GM23338 (cell line): ENCODE data around the gene ACOXL. TPM values are rescaled to one million over a fixed set of nuclear protein-coding genes. Genes with fewer than 3 reads are reported as not detected.

Source experiments
- ATAC-seq: fragments of 200-7000 bp; cut with Tn5 transposase; 3 replicates; pipeline ENCODE4 v1.9.1; 2020
- DNase-seq: peaks from one replicate; pipeline ENCODE4 v3.0.0-alpha.2; 2015; ENCODE audit warnings: low spot score
- H2AFZ ChIP-seq: fragments of 200-600 bp; sonication (generic); 2 replicates; pipeline ENCODE4 v1.8.0; 2016; ENCODE audit warnings: antibody characterized with exemption, mild to moderate bottlenecking, moderate library complexity
- H3F3A ChIP-seq: fragments of 200-600 bp; sonication (generic); replicated peaks from 2 replicates; pipeline ENCODE4 v1.8.0; 2017; ENCODE audit warnings: antibody characterized with exemption, mixed run types, low read depth
- H3K27ac ChIP-seq: fragments of 200-600 bp; sonication (generic); 2 replicates; pipeline ENCODE4 v1.6.1; 2016; ENCODE audit warnings: low read depth
- H3K27me3 ChIP-seq: fragments of 200-600 bp; sonication (generic); 2 replicates; pipeline ENCODE4 v1.8.0; 2016; ENCODE audit warnings: mild to moderate bottlenecking, mixed run types, moderate library complexity; ENCODE audit not compliant: insufficient read depth
- H3K36me3 ChIP-seq: fragments of 200-600 bp; sonication (generic); 2 replicates; pipeline ENCODE4 v1.8.0; 2016; ENCODE audit warnings: mild to moderate bottlenecking; ENCODE audit not compliant: insufficient read depth
- H3K4me1 ChIP-seq: fragments of 200-600 bp; sonication (generic); 2 replicates; pipeline ENCODE4 v1.8.0; 2016; ENCODE audit warnings: mild to moderate bottlenecking, moderate library complexity; ENCODE audit not compliant: insufficient read depth
- H3K4me2 ChIP-seq: fragments of 200-600 bp; sonication (generic); 2 replicates; pipeline ENCODE4 v1.7.1; 2017; ENCODE audit warnings: mixed run types
- H3K4me3 ChIP-seq: fragments of 200-600 bp; sonication (generic); 2 replicates; pipeline ENCODE4 v1.6.1; 2016; ENCODE audit warnings: mixed run types
- H3K79me2 ChIP-seq: fragments of 200-600 bp; sonication (generic); replicated peaks from 2 replicates; pipeline ENCODE4 v1.8.0; 2017; ENCODE audit warnings: mild to moderate bottlenecking; ENCODE audit not compliant: insufficient read depth
- H3K9me2 ChIP-seq: fragments of 200-600 bp; sonication (generic); 2 replicates; pipeline ENCODE4 v1.8.0; 2017; ENCODE audit not compliant: insufficient read depth
- H4K20me1 ChIP-seq: fragments of 200-600 bp; sonication (generic); replicated peaks from 2 replicates; pipeline ENCODE4 v1.8.0; 2017; ENCODE audit warnings: mild to moderate bottlenecking; ENCODE audit not compliant: insufficient read depth
- H3K27ac Mint-ChIP-seq: 2 replicates; pipeline ENCODE4 v1.8.0; 2020; ENCODE audit warnings: inconsistent platforms, mild to moderate bottlenecking, moderate library complexity, mixed read lengths
- H3K27me3 Mint-ChIP-seq: 3 replicates; pipeline ENCODE4 v1.8.0; 2022; ENCODE audit warnings: low read depth, mild to moderate bottlenecking, moderate library complexity, mixed read lengths, inconsistent platforms; ENCODE audit not compliant: insufficient read depth, poor library complexity
- H3K36me3 Mint-ChIP-seq: 3 replicates; pipeline ENCODE4 v1.8.0; 2021; ENCODE audit warnings: low read depth, mild to moderate bottlenecking, inconsistent platforms, moderate library complexity, mixed read lengths
- H3K4me1 Mint-ChIP-seq: 3 replicates; pipeline ENCODE4 v1.8.0; 2020; ENCODE audit warnings: mild to moderate bottlenecking, inconsistent platforms, mixed read lengths
- H3K4me3 Mint-ChIP-seq: 3 replicates; pipeline ENCODE4 v1.8.0; 2021; ENCODE audit warnings: moderate library complexity, mild to moderate bottlenecking, inconsistent platforms, mixed read lengths
- H3K9me3 Mint-ChIP-seq: 3 replicates; pipeline ENCODE4 v1.8.0; 2020; ENCODE audit warnings: moderate library complexity, mild to moderate bottlenecking, inconsistent platforms, mixed read lengths
- CREB1 ChIP-seq: fragments of 250-450 bp; sonication (Bioruptor Pico); IDR thresholded peaks from 2 replicates; pipeline ENCODE4 v1.5.0; 2020; ENCODE audit warnings: low read depth, mild to moderate bottlenecking, moderate library complexity
- CTCF ChIP-seq, 2 experiments: fragments of 200-600 bp in 1 of 2; sonication (generic) in 1 of 2; conservative IDR thresholded peaks; 2 replicates each; pipeline versions ENCODE4 v1.5.1 to v1.6.1; 2016 to 2017; ENCODE audit warnings: antibody characterized with exemption in 2 of 2, low read depth in 2 of 2, mild to moderate bottlenecking in 2 of 2, moderate library complexity in 1 of 2
- JUNB ChIP-seq: IDR thresholded peaks from one replicate; pipeline ENCODE4 v1.6.1; 2016; ENCODE audit warnings: antibody characterized with exemption; ENCODE audit not compliant: unreplicated experiment
- POLR2AphosphoS5 ChIP-seq: IDR thresholded peaks from 2 replicates; pipeline ENCODE4 v1.6.1; 2016; ENCODE audit warnings: antibody characterized with exemption, low read depth
- STAT1 ChIP-seq: IDR thresholded peaks from one replicate; pipeline ENCODE4 v1.6.1; 2016; ENCODE audit warnings: antibody characterized with exemption; ENCODE audit not compliant: unreplicated experiment
- ZNF114 ChIP-seq: fragments of 250-450 bp; sonication (Bioruptor Pico); IDR thresholded peaks from 2 replicates; pipeline ENCODE4 v1.5.0; 2020; ENCODE audit warnings: mild to moderate bottlenecking, moderate library complexity
- ZNF331 ChIP-seq: fragments of 250-450 bp; sonication (Bioruptor Pico); IDR thresholded peaks from 2 replicates; pipeline ENCODE4 v1.5.0; 2020; ENCODE audit warnings: low read depth, mild to moderate bottlenecking, moderate library complexity
- polyA plus RNA-seq: library from polyadenylated mRNA; unstranded; fragments of >200 nt; fragmentation: Nextera tagmentation; extraction: Ambion mirVana; gene quantifications from 2 replicates; pipeline ENCODE4 v1.2.1, GENCODE V29; 2016
- total RNA-seq: library from RNA; depleted of rRNA; stranded (reverse); fragments of >200 nt; shearing (Covaris generic); gene quantifications from 2 replicates; pipeline ENCODE4 v1.2.3, GENCODE V29; 2014
- TF ChIP-seq, protein P1 (sequence below): fragments of 250-450 bp; sonication (Bioruptor Pico); IDR thresholded peaks from 2 replicates; pipeline ENCODE4 v1.5.0; 2020; ENCODE audit warnings: mild to moderate bottlenecking, moderate library complexity
- TF ChIP-seq, protein P2 (sequence below): IDR thresholded peaks from 2 replicates; pipeline ENCODE4 v1.6.1; 2016; ENCODE audit warnings: antibody characterized with exemption
- TF ChIP-seq, protein P3 (sequence below): IDR thresholded peaks from one replicate; pipeline ENCODE4 v1.6.1; 2018; ENCODE audit warnings: antibody characterized with exemption; ENCODE audit not compliant: unreplicated experiment

The ACOXL gene
- total and polyA plus RNA-seq, 2 experiments from 2014 or later, result 9.0 to 14.7 TPM

DNA sequence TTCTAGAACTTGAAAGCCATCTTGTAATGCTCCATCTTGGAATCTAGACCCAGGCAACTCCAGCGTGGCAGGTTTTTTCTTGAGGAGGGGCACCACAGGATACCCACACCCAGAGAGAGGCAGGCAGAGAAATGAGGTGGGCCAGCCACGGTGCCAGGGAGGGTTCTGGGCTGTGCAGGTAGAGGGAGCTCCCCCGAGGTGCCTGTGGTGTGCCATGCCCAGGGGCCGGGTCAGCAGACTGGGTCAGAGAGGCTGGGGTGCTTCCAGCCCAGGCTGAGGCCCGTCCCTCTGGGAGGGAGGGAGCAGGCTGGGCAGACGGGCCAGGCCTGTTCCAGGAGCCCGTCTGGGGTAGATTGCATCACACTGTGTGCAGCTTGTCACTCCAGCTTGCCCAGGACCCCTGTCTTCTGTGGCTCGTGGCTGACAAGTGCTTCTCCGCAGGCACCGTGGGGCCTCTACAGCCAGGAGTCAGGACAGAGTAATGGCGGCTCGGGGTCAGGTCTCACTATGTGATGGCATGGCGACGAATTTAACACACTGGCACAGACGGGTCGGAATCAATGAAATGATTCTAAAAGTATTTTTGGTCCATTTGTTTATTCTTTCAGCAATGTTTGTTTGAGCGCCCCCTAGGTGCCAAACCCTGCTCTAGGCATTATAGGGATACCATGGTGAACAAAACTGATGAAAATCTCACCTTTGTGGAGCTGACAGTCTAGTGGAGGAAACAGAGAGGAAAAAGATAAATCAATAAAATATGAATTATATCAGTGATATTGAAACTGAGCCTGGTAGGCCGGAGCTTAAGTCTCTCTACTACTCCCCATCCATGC is 144.0 kb downstream of the ACOXL start (continued):
- TF ChIP-seq, protein P1, sequence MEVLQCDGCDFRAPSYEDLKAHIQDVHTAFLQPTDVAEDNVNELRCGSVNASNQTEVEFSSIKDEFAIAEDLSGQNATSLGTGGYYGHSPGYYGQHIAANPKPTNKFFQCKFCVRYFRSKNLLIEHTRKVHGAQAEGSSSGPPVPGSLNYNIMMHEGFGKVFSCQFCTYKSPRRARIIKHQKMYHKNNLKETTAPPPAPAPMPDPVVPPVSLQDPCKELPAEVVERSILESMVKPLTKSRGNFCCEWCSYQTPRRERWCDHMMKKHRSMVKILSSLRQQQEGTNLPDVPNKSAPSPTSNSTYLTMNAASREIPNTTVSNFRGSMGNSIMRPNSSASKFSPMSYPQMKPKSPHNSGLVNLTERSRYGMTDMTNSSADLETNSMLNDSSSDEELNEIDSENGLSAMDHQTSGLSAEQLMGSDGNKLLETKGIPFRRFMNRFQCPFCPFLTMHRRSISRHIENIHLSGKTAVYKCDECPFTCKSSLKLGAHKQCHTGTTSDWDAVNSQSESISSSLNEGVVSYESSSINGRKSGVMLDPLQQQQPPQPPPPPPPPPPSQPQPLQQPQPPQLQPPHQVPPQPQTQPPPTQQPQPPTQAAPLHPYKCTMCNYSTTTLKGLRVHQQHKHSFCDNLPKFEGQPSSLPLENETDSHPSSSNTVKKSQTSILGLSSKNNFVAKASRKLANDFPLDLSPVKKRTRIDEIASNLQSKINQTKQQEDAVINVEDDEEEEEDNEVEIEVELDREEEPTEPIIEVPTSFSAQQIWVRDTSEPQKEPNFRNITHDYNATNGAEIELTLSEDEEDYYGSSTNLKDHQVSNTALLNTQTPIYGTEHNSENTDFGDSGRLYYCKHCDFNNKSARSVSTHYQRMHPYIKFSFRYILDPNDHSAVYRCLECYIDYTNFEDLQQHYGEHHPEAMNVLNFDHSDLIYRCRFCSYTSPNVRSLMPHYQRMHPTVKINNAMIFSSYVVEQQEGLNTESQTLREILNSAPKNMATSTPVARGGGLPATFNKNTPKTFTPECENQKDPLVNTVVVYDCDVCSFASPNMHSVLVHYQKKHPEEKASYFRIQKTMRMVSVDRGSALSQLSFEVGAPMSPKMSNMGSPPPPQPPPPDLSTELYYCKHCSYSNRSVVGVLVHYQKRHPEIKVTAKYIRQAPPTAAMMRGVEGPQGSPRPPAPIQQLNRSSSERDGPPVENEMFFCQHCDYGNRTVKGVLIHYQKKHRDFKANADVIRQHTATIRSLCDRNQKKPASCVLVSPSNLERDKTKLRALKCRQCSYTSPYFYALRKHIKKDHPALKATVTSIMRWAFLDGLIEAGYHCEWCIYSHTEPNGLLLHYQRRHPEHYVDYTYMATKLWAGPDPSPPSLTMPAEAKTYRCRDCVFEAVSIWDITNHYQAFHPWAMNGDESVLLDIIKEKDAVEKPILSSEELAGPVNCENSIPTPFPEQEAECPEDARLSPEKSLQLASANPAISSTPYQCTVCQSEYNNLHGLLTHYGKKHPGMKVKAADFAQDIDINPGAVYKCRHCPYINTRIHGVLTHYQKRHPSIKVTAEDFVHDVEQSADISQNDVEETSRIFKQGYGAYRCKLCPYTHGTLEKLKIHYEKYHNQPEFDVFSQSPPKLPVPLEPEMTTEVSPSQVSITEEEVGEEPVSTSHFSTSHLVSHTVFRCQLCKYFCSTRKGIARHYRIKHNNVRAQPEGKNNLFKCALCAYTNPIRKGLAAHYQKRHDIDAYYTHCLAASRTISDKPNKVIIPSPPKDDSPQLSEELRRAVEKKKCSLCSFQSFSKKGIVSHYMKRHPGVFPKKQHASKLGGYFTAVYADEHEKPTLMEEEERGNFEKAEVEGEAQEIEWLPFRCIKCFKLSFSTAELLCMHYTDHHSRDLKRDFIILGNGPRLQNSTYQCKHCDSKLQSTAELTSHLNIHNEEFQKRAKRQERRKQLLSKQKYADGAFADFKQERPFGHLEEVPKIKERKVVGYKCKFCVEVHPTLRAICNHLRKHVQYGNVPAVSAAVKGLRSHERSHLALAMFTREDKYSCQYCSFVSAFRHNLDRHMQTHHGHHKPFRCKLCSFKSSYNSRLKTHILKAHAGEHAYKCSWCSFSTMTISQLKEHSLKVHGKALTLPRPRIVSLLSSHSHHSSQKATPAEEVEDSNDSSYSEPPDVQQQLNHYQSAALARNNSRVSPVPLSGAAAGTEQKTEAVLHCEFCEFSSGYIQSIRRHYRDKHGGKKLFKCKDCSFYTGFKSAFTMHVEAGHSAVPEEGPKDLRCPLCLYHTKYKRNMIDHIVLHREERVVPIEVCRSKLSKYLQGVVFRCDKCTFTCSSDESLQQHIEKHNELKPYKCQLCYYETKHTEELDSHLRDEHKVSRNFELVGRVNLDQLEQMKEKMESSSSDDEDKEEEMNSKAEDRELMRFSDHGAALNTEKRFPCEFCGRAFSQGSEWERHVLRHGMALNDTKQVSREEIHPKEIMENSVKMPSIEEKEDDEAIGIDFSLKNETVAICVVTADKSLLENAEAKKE (CRISPR knock-in tag), result no peak
- TF ChIP-seq JUNB (no peak), ZNF114 (CRISPR knock-in tag) (no peak)
- TF ChIP-seq, protein P2, sequence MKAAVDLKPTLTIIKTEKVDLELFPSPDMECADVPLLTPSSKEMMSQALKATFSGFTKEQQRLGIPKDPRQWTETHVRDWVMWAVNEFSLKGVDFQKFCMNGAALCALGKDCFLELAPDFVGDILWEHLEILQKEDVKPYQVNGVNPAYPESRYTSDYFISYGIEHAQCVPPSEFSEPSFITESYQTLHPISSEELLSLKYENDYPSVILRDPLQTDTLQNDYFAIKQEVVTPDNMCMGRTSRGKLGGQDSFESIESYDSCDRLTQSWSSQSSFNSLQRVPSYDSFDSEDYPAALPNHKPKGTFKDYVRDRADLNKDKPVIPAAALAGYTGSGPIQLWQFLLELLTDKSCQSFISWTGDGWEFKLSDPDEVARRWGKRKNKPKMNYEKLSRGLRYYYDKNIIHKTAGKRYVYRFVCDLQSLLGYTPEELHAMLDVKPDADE, result no peak

- Histone ChIP-seq H3K4me1 (peaks cover 21% of the 10 kb centered on the region), H3K4me2 (no peak overlapping the region), H2AFZ (no peak overlapping the region), H3K36me3 (no peaks in the 10 kb centered on the region), H3K27me3 (no peaks in the 10 kb centered on the region), H4K20me1 (no peaks in the 10 kb centered on the region), H3K79me2 (no peaks in the 10 kb centered on the region), H3F3A (no peaks in the 10 kb centered on the region), H3K4me3 (no peak overlapping the region), H3K9me2 (no peaks in the 10 kb centered on the region), H3K27ac (no peak overlapping the region)
- Mint-ChIP-seq H3K9me3 (peaks cover 5% of the 10 kb centered on the region; the same call in 1 of the 3 replicates), H3K36me3 (peaks cover 7% of the 10 kb centered on the region; the same call in 2 of the 3 replicates), H3K27ac (no peak overlapping the region), H3K27me3 (no peaks in the 10 kb centered on the region), H3K4me1 (peaks cover 21% of the 10 kb centered on the region), H3K4me3 (no peak overlapping the region)
- no peak for DNase-seq
- no peak for ATAC-seq
- TF ChIP-seq ZNF331, result no peak
- no peak for TF ChIP-seq JUNB
- TF ChIP-seq POLR2AphosphoS5, result no peak
- TF ChIP-seq CTCF (conservative IDR thresholded peaks at IDR 0.05; ENCODE audit: low read depth in 2 of 2), result no peak
- TF ChIP-seq, protein P3, sequence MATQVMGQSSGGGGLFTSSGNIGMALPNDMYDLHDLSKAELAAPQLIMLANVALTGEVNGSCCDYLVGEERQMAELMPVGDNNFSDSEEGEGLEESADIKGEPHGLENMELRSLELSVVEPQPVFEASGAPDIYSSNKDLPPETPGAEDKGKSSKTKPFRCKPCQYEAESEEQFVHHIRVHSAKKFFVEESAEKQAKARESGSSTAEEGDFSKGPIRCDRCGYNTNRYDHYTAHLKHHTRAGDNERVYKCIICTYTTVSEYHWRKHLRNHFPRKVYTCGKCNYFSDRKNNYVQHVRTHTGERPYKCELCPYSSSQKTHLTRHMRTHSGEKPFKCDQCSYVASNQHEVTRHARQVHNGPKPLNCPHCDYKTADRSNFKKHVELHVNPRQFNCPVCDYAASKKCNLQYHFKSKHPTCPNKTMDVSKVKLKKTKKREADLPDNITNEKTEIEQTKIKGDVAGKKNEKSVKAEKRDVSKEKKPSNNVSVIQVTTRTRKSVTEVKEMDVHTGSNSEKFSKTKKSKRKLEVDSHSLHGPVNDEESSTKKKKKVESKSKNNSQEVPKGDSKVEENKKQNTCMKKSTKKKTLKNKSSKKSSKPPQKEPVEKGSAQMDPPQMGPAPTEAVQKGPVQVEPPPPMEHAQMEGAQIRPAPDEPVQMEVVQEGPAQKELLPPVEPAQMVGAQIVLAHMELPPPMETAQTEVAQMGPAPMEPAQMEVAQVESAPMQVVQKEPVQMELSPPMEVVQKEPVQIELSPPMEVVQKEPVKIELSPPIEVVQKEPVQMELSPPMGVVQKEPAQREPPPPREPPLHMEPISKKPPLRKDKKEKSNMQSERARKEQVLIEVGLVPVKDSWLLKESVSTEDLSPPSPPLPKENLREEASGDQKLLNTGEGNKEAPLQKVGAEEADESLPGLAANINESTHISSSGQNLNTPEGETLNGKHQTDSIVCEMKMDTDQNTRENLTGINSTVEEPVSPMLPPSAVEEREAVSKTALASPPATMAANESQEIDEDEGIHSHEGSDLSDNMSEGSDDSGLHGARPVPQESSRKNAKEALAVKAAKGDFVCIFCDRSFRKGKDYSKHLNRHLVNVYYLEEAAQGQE, result no peak
- no peak for TF ChIP-seq CREB1 (CRISPR knock-in tag)
- no peak for TF ChIP-seq STAT1
- TF ChIP-seq ZNF114 (CRISPR knock-in tag), result no peak
Measured at GRCh38 chr2:110877031-110877827, 144.9 kb downstream of the ACOXL start.
